ENCODE measurements around the gene DDB1. TPM values are rescaled to one million over a fixed set of nuclear protein-coding genes. Genes with fewer than 3 reads are reported as not detected.

DDB1 gene
- 175 and 218 TPM in 2 replicates for total RNA-seq

GRCh38 chr11:61332797-61333549, at the start of gene DDB1, which contains the start of gene TKFC:
Gene DDB1, minus strand, starts transcription at chr11:61333105. Its CDS starts 137 bp downstream, at chr11:61332968.
Gene TKFC, plus strand, starts transcription at chr11:61333228. Its CDS starts 1,501 bp downstream, at chr11:61334729.
- peak within 1 kb of the TSS; percentile 96 for H3K4me3 ChIP-seq (ENCODE audit: low read depth, low read length)
- DNase-seq (ENCODE audit: low read depth), result no peak
- no peak for TF ChIP-seq CTCF (conservative IDR thresholded peaks at IDR 0.05; ENCODE audit: low read depth, low read length)

GRCh38 chr11:61380884-61381283, 48.0 kb upstream of the DDB1 start:
- no peak for TF ChIP-seq CTCF (conservative IDR thresholded peaks at IDR 0.05; ENCODE audit: low read depth, low read length)
- no peak overlapping the region for H3K4me3 ChIP-seq (ENCODE audit: low read depth, low read length)
- no peak for DNase-seq (ENCODE audit: low read depth)

- no peak for DNase-seq (ENCODE audit: low read depth)
These were observed 45.9 kb upstream of the DDB1 start for GRCh38 chr11:61378713-61379313.

GRCh38 chr11:61377461-61378160, 44.7 kb upstream of the DDB1 start:
- no peak for TF ChIP-seq CTCF (conservative IDR thresholded peaks at IDR 0.05; ENCODE audit: low read depth, low read length)
- DNase-seq (ENCODE audit: low read depth), result no peak
- no peak overlapping the region for H3K4me3 ChIP-seq (ENCODE audit: low read depth, low read length)

More at GRCh38 chr11:61378713-61379313, 45.9 kb upstream of the DDB1 start:
- TF ChIP-seq CTCF (conservative IDR thresholded peaks at IDR 0.05; ENCODE audit: low read depth, low read length), result no peak
- H3K4me3 ChIP-seq (ENCODE audit: low read depth, low read length), result no peak overlapping the region

- no peak for DNase-seq (ENCODE audit: low read depth)
- H3K4me3 ChIP-seq (ENCODE audit: low read depth, low read length), result no peak overlapping the region
- no peak for TF ChIP-seq CTCF (conservative IDR thresholded peaks at IDR 0.05; ENCODE audit: low read depth, low read length)
These were observed 42.8 kb upstream of the DDB1 start for GRCh38 chr11:61375761-61376108.

- DNase-seq (ENCODE audit: low read depth), result no peak
- H3K4me3 ChIP-seq (ENCODE audit: low read depth, low read length), result no peak overlapping the region
- TF ChIP-seq CTCF (conservative IDR thresholded peaks at IDR 0.05; ENCODE audit: low read depth, low read length), result no peak
These were observed 39.9 kb upstream of the DDB1 start for GRCh38 chr11:61372659-61373420.

All from epithelial cell of proximal tubule (primary cell).